ENCODE measurements around the gene NPTN.
"Not testable (repeated sequence)": the region's sequence is repeated elsewhere in the genome, so short reads cannot be mapped to it uniquely, and the experiment has no call there.

NPTN gene

DNA sequence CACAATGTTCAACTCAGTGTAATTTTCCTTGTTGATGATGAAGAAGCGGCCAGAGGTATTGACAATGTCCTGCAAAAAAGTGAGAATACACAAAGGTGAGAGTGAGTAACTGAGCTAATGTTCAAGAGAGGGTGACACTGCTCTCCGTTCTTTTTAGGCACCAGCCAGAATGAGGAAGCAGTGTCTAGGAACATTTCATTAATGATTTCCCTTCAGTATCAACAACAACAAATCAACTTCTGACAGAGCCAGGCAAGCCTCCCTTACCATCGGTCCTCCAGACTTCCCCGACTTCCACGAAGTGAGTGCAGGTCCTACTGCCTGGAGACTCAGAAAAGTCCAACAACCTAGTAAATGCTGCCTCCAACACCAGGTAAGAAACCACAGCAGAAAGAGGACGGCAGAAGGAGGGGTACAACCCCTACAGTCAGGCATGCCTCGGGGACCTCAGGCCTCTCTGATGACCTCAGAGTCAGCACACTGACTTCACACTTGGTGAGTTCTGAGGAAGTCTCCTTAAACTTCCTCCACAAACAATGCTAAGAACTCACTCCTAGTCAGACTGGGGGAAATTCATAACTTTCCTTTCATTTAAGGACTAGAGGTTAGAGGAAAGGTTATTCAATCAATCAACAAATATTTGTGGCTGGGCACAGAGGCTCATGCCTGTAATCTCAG lies 62.7 kb downstream of the NPTN start:
- DNase-seq (ENCODE audit: low read depth): no peak

- no peak for DNase-seq (ENCODE audit: low read depth)
Observed at GRCh38 chr15:73569361-73569760, 63.8 kb downstream of the NPTN start.

DNA sequence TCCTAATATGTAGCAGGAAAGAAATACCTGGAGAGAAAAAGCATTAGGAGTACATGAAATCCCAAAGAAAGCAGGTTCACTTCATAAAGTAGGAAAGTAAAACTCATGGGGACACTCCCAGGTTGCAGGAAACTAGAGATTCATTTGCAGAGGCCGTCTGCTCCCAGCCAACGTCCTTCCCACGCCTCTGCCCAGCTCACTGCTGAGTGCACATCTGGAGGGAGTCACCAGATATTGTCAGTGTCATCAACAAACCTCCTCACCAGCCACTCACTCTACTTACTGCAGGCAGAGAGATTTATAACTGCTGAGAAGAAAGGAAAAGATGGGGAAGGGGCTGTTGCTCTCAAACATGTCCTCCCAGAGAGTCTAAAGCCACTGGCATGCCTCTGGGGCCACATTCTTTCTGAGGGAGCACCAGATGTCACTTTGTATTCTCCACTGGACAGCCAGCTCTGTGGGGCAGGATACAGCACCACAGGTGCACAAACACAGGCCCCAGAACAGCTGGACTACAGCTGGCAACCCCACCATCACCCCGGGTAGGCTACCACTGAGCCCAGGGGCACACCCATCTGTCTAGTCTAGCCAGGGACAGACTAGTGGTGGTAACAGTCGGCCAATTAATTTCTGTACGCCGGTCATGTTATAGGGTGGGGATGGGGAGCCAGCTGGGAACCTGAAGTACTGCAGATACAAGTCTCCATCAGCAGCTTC lies 64.5 kb downstream of the NPTN start:
- DNase-seq (ENCODE audit: low read depth): no peak

DNA sequence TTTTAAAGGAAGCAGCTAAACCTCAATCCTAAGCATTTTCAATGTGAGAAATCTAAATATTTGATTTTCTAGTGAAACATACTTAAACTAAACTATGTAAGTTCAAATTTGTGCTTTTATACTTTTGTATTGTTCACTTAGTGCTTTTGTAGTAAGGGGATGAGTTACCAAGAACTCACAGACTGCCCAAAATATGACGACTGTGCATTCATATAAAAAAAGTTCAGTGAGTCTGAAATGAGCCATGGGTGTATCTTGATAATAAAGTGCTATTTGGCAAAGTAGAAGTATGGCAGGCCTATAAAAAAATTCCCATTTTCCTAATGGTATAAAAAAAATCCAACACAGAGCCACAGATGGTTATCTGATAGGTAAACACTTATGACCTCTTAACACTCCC lies 66.2 kb downstream of the NPTN start:
- DNase-seq (ENCODE audit: low read depth): no peak

DNA sequence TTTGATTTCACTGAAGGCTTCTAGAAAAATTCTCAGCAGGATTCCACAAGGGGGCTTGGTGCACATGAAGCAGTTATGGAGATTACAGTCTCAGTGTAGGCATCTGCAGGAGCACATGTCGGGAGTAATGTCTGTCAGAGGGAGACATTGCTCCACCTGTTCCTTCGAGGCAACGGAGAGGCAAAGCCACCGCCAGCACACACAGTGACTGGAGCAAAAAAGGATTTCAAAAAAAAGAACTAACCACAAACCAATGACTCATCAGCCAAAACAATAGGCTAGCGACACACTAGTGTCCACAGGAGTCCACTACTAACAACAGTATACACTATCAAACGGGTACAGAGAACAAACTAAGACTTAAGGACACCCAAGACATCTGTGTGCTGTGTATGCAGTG lies 68.9 kb downstream of the NPTN start:
- DNase-seq (ENCODE audit: low read depth): no peak

GRCh38 chr15:73560501-73561117 lies 72.6 kb downstream of the NPTN start:
- DNase-seq (ENCODE audit: low read depth): no peak

DNA sequence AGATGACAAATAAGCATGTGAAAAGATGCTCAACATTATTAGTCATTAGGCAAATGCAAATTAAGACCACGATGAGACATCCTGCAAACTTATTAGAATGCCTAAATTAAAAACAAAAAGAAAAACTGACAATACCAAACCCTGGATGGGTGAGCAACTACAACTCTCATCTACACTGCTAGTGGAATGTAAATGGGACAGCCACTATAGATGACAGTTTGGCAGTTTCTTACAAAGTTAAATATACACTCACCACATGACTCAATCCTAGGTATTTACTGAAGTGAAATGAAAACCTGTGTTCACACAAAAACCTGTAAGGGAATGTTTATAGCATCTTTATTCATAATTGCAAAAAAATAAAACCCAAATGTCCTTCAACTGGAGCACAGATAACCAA lies 74.7 kb downstream of the NPTN start:
- no peak for DNase-seq (ENCODE audit: low read depth)

DNA sequence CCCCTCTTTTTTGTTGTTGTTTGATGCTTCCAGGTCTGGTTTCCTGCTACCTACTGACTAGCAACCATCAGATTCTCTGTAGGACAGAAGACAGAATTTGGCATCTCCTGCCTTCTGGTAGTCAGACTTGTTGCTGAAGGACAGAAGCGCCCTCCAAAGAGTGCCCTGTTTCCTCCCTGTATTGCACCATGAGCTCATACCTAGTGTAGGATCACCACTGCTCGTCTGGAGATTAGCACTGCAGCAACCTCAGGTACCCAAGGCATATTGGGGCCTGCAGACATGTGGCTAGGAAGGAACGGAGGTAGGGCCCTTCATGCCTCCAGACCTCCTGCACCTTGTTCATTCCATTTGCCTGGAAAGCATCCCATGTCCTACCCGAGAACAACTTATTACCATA lies 78.1 kb downstream of the NPTN start:
- DNase-seq (ENCODE audit: low read depth): no peak

GRCh38 chr15:73550190-73550589 lies 83.0 kb downstream of the NPTN start:
- no peak for DNase-seq (ENCODE audit: low read depth)

DNA sequence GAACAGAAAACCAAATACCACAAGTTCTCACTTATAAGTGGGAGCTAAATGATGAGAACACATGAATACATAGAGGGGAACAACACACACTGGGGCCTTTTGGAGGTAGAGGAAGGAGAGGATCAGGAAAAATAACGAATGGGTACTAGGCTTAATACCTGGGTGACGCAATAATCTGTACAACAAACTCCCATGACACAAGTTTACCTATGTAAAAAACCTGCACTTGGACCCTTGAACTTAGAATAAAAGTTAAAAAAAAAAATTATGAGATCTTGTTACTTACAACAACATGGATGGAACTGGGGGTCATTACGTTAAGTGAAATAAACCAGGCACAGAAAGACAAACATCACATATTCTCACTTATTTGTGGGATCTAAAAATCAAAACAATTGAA lies 84.3 kb downstream of the NPTN start:
- not testable (repeated sequence) for DNase-seq (ENCODE audit: low read depth)

DNA sequence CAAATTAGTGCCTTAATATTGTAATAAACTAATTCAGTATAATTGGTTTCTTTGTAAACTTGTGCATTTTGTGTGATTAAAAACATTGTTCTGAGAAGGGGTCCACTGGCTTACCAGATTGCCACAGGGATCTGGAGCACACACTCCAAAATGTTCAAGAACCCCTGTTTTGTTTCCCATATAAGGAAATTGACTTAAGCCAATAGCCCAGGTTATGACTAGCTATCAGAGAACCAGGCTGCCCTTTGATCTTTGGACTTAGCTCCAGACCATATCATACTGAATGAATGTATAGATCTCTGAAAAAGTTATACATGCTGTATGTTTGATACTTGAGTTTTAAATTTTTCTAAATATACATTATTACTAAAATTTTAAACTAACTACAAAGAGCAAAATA lies 91.7 kb downstream of the NPTN start:
- no peak for DNase-seq (ENCODE audit: low read depth)

DNA sequence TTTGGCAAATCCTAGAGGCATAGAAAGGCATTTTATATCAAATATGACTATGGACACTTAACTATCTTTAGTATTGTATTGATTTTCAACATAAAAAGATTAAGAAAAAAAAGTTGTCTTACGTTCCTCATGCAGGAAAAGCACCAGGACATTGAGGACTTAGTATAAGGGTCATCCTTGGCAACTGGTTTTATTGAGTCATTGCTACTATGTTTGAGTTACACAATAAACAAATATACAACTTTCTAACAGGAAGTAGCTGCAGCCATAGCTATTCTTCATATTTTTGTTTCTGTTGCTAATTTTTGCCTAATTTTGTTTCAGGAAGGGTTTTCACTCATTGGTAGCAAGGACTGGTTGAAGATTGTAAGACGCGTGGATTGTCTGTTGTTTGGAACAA lies 93.0 kb downstream of the NPTN start:
- DNase-seq (ENCODE audit: low read depth): no peak

- no peak for DNase-seq (ENCODE audit: low read depth)
Observed at GRCh38 chr15:73539212-73540128, 93.7 kb downstream of the NPTN start.

GRCh38 chr15:73538563-73539211 lies 94.5 kb downstream of the NPTN start:
- DNase-seq (ENCODE audit: low read depth): no peak

DNA sequence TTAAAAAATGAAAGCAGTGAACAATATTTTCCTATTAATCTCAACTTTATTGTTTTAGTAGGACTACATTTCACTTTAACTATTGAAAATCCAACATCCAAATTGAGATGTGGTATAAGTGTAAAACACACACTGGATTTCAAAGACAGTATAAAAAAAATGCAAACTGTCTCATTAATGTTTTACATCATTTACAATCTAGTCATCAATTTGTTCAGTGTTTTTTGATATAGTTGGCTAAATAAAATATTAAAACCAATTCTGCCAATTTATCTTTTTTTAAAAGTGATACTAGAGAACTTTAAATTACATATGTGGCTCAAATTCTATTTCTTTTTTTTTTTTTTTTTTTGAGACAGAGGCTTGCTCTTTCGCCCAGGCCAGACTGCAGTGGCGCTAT lies 95.1 kb downstream of the NPTN start:
- no peak for DNase-seq (ENCODE audit: low read depth)

GRCh38 chr15:73530649-73531048 lies 102.5 kb downstream of the NPTN start:
- no peak for DNase-seq (ENCODE audit: low read depth)

DNA sequence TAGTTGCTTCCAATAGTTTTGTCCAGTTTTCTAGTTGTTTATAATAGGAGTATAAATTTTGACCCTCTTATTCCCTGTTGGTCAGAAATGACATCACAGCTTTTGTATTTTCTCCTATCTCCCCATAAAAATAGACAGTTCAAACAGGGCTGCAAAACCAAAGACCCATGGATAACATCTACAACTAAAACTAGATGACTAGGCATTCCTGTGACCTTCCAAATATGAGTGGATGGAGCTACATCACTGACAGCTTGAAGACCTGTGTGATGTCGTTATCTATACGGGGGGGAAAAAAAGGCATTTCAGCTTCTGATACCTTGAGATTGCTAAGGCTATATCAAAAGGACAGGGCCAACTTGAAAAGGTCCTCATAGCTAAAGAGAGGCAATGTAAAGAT lies 105.6 kb downstream of the NPTN start:
- DNase-seq (ENCODE audit: low read depth): no peak

DNA sequence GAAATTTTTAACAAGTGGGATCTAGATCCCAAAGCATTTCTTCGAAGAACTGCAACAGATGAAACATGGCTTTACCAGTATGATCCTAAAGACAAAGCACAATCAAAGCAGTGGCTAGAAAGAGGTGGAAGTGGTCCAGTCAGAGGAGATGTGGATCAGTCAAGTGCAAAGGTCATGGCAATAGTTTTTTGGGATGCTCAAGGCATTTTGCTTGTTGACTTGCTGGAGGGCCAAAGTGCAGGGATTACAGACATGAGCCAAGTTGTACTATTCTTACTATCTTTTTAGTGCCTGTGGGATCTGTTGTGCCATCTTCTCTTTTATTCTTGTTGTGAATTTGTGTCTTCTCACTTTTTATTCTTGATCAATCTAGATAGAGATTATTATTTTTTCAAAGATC lies 108.3 kb downstream of the NPTN start:
- DNase-seq (ENCODE audit: low read depth): no peak

GRCh38 chr15:73522011-73522410 lies 111.2 kb downstream of the NPTN start:
- DNase-seq (ENCODE audit: low read depth): no peak

GRCh38 chr15:73518876-73519733 lies 114.1 kb downstream of the NPTN start:
- no peak for DNase-seq (ENCODE audit: low read depth)

All from non-pigmented ciliary epithelial cell (primary cell).